CD4-positive, alpha-beta memory T cell (primary cell): ENCODE results near the gene CLTC. TPM values are rescaled to one million over a fixed set of nuclear protein-coding genes. Genes with fewer than 3 reads are reported as not detected.

Experiments
- CTCF ChIA-PET: fragments of 350-600 bp; sonication (Branson Sonifier 250); formaldehyde crosslinking; loops from one replicate; lab custom pipeline; 2021; ENCODE audit warnings: inconsistent platforms; ENCODE audit not compliant: partially characterized antibody; lab: Charles Lee
- POLR2A ChIA-PET: fragments of 350-600 bp; sonication (Branson Sonifier 250); formaldehyde crosslinking; loops from one replicate; lab custom pipeline; 2021; ENCODE audit not compliant: partially characterized antibody; lab: Charles Lee
- DNase-seq, 5 donors: peaks; one replicate each; pipeline versions ENCODE4 v3.0.0 to v3.0.0-alpha.2; 2020 to 2022; ENCODE audit warnings: mixed read lengths in 1 of 5
- H3K27ac ChIP-seq: one replicate; pipeline ENCODE4 v1.7.0; 2013; ENCODE audit warnings: low read depth, low read length
- H3K27me3 ChIP-seq: 2 replicates; pipeline ENCODE4 v1.7.0; 2013; ENCODE audit warnings: mild to moderate bottlenecking, low read length, moderate library complexity; ENCODE audit not compliant: insufficient read depth
- H3K36me3 ChIP-seq: 2 replicates; pipeline ENCODE4 v1.7.0; 2013; ENCODE audit warnings: mild to moderate bottlenecking, low read length, moderate library complexity; ENCODE audit not compliant: insufficient read depth
- H3K4me1 ChIP-seq: 2 replicates; pipeline ENCODE4 v1.7.0; 2013; ENCODE audit warnings: mild to moderate bottlenecking, low read length, moderate library complexity; ENCODE audit not compliant: insufficient read depth
- H3K4me3 ChIP-seq, 2 donors: one replicate each; pipeline ENCODE4 v1.7.0; 2013; ENCODE audit warnings: low read length in 2 of 2, mild to moderate bottlenecking in 1 of 2
- H3K9me3 ChIP-seq, 2 donors: one replicate each; pipeline ENCODE4 v1.7.0; 2013; ENCODE audit warnings: low read length in 2 of 2, control low read depth in 1 of 2; ENCODE audit not compliant: control insufficient read depth in 1 of 2
- H3K27ac Mint-ChIP-seq, 7 donors: one replicate each; pipeline ENCODE4 v1.8.0; 2020 to 2021; ENCODE audit warnings: mixed read lengths in 7 of 7, mild to moderate bottlenecking in 6 of 7, inconsistent platforms in 3 of 7, moderate library complexity in 3 of 7
- H3K27me3 Mint-ChIP-seq, 2 donors: one replicate each; pipeline ENCODE4 v1.8.0; 2020 to 2021; ENCODE audit warnings: mixed read lengths in 2 of 2
- H3K36me3 Mint-ChIP-seq, 2 donors: one replicate each; pipeline ENCODE4 v1.8.0; 2020 to 2021; ENCODE audit warnings: mixed read lengths in 2 of 2, inconsistent platforms in 1 of 2, mild to moderate bottlenecking in 1 of 2
- H3K4me1 Mint-ChIP-seq, 4 donors: one replicate each; pipeline ENCODE4 v1.8.0; 2020 to 2021; ENCODE audit warnings: mixed read lengths in 4 of 4, mild to moderate bottlenecking in 1 of 4
- H3K4me3 Mint-ChIP-seq, 8 donors: one replicate each; pipeline ENCODE4 v1.8.0; 2020 to 2021; ENCODE audit warnings: mixed read lengths in 8 of 8, mild to moderate bottlenecking in 7 of 8, moderate library complexity in 6 of 8, inconsistent platforms in 3 of 8
- H3K9me3 Mint-ChIP-seq, 8 donors: one replicate each; pipeline ENCODE4 v1.8.0; 2020 to 2021; ENCODE audit warnings: mixed read lengths in 8 of 8, mild to moderate bottlenecking in 5 of 8, inconsistent platforms in 3 of 8, moderate library complexity in 1 of 8
- intact Hi-C: fragments of 100-400 bp; cut with micrococcal nuclease; formaldehyde crosslinking; loops from one replicate; pipeline ENCODE4 v1.15.1; 2023
- polyA plus RNA-seq, 2 donors: library from polyadenylated mRNA; unstranded; fragments of 300-500 nt; fragmentation: Illumina TruSeq; gene quantifications; one replicate each; pipeline ENCODE4 v1.2.3, GENCODE V29; 2021
- total RNA-seq, 2 experiments: library from RNA; stranded (reverse); gene quantifications; one replicate each; pipeline ENCODE4 v1.2.3, GENCODE V29; 2021

CLTC gene
- total and polyA plus RNA-seq, 4 experiments from 2014 or later, result 27.0 to 118 (median 84.8) TPM

DNA sequence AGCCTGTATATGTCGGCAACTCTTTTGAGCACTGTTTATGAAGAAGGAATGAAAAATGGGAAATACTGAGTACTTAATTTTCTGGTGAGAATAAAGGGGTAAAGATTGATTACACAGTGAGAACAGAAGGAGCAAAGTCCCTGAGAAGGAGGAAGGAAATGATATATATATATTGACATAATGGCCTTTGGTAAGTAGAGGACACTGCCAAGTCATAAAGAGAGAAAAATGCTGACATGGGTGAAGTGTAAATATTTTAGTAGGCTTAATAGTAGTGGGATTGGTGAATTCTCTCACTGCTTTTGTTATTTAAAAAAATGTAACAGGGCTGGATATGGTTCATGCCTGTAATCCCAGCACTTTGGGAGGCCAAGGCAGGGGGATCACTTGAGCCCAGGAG lies 103.9 kb downstream of the CLTC start:
- no peaks in the 10 kb centered on the region for H3K9me3 Mint-ChIP-seq
- no peak overlapping the region for H3K4me3 ChIP-seq
- intact Hi-C loops, result no loop called here
- peaks cover 7% of the 10 kb centered on the region for H3K4me1 ChIP-seq
- no peaks in the 10 kb centered on the region for H3K36me3 ChIP-seq
- ChIA-PET POLR2A (no interaction called here), CTCF (no interaction called here)
- H3K27me3 Mint-ChIP-seq, result no peaks in the 10 kb centered on the region
- peaks cover 21 to 47% (median 30%) of the 10 kb centered on the region in 4 donors for H3K4me1 Mint-ChIP-seq
- no peak for DNase-seq
- H3K27ac ChIP-seq, result no peak overlapping the region
- H3K4me3 Mint-ChIP-seq, result no peak overlapping the region
- H3K36me3 Mint-ChIP-seq, result peaks cover 2 to 4% of the 10 kb centered on the region in 2 donors
- H3K27ac Mint-ChIP-seq, result peak overlapping the region in 1 of 7 donors; percentile 1
- no peaks in the 10 kb centered on the region for H3K9me3 ChIP-seq
- H3K27me3 ChIP-seq, result no peaks in the 10 kb centered on the region

DNA sequence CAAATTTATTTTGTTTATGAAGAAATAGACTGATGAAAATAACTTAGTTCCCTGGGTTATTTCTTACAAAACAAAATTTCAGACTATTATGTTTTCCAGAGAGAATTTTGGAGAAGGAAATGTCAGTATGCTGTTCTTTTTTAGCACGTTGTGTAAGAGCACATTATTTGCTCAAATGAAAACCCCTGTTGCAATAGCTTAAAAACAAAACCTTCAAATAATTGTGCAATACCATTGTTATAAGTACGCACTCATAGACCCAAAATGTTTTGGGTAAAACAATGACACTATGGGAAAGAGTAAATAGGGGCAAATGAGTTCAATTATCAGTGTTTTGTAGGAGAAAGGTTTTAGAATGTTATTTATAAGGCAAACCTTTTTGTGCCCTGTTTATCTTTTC lies 106.0 kb downstream of the CLTC start:
- peaks cover 26 to 53% (median 35%) of the 10 kb centered on the region in 4 donors for H3K4me1 Mint-ChIP-seq
- CTCF ChIA-PET, result interaction anchor here (0.9 kb wide), 1 partner anchor 9 kb away, joined by 3 read pairs; no protein-coding TSS in a partner anchor
- intact Hi-C loops, result no loop called here
- H3K27ac ChIP-seq, result no peak overlapping the region
- H3K9me3 ChIP-seq, result no peaks in the 10 kb centered on the region
- POLR2A ChIA-PET, result no interaction called here
- H3K4me3 Mint-ChIP-seq, result no peak overlapping the region
- H3K36me3 Mint-ChIP-seq, result no peaks in the 10 kb centered on the region
- no peaks in the 10 kb centered on the region for H3K27me3 Mint-ChIP-seq
- no peaks in the 10 kb centered on the region for H3K9me3 Mint-ChIP-seq
- DNase-seq, result no peak
- H3K4me1 ChIP-seq, result peaks cover 22% of the 10 kb centered on the region
- no peak overlapping the region for H3K27ac Mint-ChIP-seq
- H3K36me3 ChIP-seq, result no peaks in the 10 kb centered on the region
- H3K4me3 ChIP-seq, result no peak overlapping the region
- H3K27me3 ChIP-seq, result no peaks in the 10 kb centered on the region

DNA sequence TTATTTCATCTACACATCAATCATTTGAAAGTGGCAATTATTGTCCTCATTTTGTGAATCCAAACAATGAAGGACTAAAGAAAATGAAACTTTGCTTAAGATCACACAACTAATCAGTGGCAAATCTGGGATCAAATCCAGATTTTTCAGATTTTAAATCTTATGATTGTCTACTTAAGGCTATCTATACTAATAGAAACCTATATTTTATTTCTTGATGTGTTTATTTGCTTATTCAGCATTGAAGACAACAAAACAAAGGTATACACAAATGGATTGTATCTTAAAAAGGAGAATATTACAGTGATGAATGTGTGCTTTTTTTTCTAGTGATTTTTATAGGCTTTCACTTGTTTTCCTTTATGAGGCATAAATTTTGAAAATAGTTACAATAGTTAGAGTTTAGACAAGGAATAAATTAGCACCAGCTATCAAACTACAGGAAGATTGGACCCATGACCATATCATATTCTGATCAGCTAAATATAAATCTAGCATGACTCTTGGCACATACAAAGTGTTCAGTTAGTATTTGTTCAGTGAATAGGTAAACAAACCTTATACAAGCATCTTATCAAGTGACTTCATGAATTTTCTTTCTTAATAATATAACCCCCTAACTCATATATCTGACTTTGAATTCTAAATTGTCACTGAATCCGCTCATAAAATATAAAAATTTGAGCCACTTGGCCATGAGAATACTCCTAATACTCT lies 108.3 kb downstream of the CLTC start:
- Histone ChIP-seq H3K4me1 (peaks cover 22% of the 10 kb centered on the region), H3K4me3 (no peak overlapping the region), H3K9me3 (no peaks in the 10 kb centered on the region), H3K36me3 (no peaks in the 10 kb centered on the region), H3K27ac (no peak overlapping the region), H3K27me3 (no peaks in the 10 kb centered on the region)
- no peaks in the 10 kb centered on the region for H3K27me3 Mint-ChIP-seq
- CTCF ChIA-PET, result no interaction called here
- H3K27ac Mint-ChIP-seq, result no peak overlapping the region
- POLR2A ChIA-PET, result interaction anchor here (1.1 kb wide), 1 partner anchor 21 kb away, joined by 6 read pairs; the partner anchor contains the start of gene PTRH2
- H3K9me3 Mint-ChIP-seq, result no peaks in the 10 kb centered on the region
- no peak for DNase-seq
- intact Hi-C loops, result no loop called here
- H3K36me3 Mint-ChIP-seq, result peaks cover 0 to 6% of the 10 kb centered on the region in 2 donors
- peaks cover 19 to 46% (median 27%) of the 10 kb centered on the region in 4 donors for H3K4me1 Mint-ChIP-seq
- H3K4me3 Mint-ChIP-seq, result no peak overlapping the region

DNA sequence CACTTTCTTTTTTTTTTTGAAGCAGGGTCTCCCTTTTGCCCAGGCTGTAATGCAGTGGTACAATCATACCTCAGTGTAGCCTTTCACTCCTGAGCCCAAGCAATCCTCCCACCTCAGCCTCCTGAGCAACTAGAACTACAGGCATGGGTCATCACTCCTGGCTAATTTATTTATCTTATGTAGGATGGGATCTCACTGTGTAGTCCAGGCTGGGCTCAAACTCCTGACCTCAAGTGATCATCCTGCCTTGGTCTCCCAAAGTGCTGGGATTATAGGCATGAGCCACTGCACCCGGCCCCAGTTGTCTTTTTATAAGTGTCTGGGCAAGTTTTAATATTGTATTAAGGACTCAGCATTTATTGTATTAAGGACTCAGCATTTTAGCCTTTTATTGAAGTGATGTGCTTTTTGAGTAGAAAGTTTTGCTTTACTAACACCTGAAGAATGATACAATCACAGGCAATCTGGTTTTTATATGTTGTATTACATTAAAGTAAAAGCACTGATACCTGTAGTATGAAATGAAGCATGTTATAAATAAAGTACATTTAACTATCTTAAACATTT lies 110.7 kb downstream of the CLTC start:
- CTCF ChIA-PET, result no interaction called here
- no peaks in the 10 kb centered on the region for H3K27me3 Mint-ChIP-seq
- Histone ChIP-seq H3K27me3 (no peaks in the 10 kb centered on the region), H3K9me3 (no peaks in the 10 kb centered on the region), H3K4me3 (no peak overlapping the region), H3K4me1 (peaks cover 22% of the 10 kb centered on the region), H3K36me3 (peaks cover 7% of the 10 kb centered on the region), H3K27ac (no peak overlapping the region)
- intact Hi-C loops, result no loop called here
- no peak overlapping the region for H3K4me3 Mint-ChIP-seq
- H3K36me3 Mint-ChIP-seq, result peaks cover 9 to 18% of the 10 kb centered on the region in 2 donors
- H3K4me1 Mint-ChIP-seq, result peaks cover 15 to 37% (median 22%) of the 10 kb centered on the region in 4 donors
- H3K9me3 Mint-ChIP-seq, result no peaks in the 10 kb centered on the region
- H3K27ac Mint-ChIP-seq, result peak overlapping the region in 3 of 7 donors; percentile 26 to 52 (median 38)
- POLR2A ChIA-PET, result no interaction called here
- DNase-seq, result no peak

DNA sequence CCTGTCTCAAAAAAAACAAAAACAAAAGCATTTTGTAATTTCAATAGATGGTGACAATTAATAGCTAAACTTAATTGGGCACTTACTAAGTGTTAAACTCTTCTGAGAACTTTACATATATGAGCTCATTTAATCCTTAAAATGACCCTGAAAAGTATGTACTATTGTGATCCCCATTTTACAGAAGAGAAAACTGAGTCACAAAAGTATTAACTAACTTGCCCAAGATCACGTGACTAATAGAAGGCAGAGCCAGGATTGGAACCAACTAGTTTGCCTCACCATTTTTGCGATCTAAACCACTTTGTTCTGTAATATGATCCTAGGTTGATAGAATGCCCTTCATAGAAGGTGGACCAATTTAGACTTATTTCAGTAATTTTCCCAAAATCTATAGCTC lies 114.0 kb downstream of the CLTC start:
- Mint-ChIP-seq H3K9me3 (no peaks in the 10 kb centered on the region), H3K27ac (peak overlapping the region in 1 of 7 donors; percentile 51), H3K36me3 (peaks cover 17 to 30% of the 10 kb centered on the region in 2 donors), H3K4me3 (no peak overlapping the region), H3K27me3 (no peaks in the 10 kb centered on the region), H3K4me1 (peaks cover 9 to 19% (median 13%) of the 10 kb centered on the region in 4 donors)
- no peak overlapping the region for H3K27ac ChIP-seq
- no peaks in the 10 kb centered on the region for H3K9me3 ChIP-seq
- peaks cover 12% of the 10 kb centered on the region for H3K36me3 ChIP-seq
- ChIA-PET POLR2A (interaction anchor here (0.7 kb wide), 1 partner anchor 125 kb away, joined by 3 read pairs; no protein-coding TSS in a partner anchor), CTCF (interaction anchor here (1.2 to 1.5 kb wide), 3 partner anchors 8 to 15 kb away, joined by 3 to 4 read pairs (median 3); no protein-coding TSS in a partner anchor)
- no peaks in the 10 kb centered on the region for H3K27me3 ChIP-seq
- intact Hi-C loops, result no loop called here
- no peak overlapping the region for H3K4me3 ChIP-seq
- H3K4me1 ChIP-seq, result peaks cover 15% of the 10 kb centered on the region
- DNase-seq, result no peak

DNA sequence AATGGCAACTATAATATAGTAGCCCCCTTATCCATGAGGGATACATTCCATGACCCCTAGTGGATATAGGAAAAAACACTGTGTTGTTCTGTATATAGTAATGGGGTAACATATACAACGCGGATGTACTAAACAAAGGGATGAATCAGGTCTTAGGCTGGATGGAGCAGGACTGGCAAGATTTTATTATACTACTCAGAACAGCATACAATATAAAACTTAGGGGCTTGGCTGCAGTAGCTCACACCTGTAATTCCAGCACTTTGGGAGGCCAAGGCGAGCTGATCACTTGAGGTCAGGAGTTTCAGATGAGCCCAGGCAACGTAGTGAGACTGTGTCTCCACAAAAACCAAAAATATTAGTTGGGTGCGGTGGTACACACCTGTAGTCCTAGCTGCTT lies 114.5 kb downstream of the CLTC start:
- no peak overlapping the region for H3K4me3 ChIP-seq
- Mint-ChIP-seq H3K36me3 (peaks cover 17 to 30% of the 10 kb centered on the region in 2 donors), H3K4me1 (peaks cover 8 to 14% (median 10%) of the 10 kb centered on the region in 4 donors), H3K27me3 (no peaks in the 10 kb centered on the region), H3K27ac (no peak overlapping the region), H3K4me3 (no peak overlapping the region), H3K9me3 (no peaks in the 10 kb centered on the region)
- H3K27me3 ChIP-seq, result no peaks in the 10 kb centered on the region
- intact Hi-C loops, result no loop called here
- DNase-seq, result no peak
- H3K36me3 ChIP-seq, result peaks cover 12% of the 10 kb centered on the region
- ChIA-PET CTCF (interaction anchor here (1.2 to 1.5 kb wide), 3 partner anchors 9 to 15 kb away, joined by 3 to 4 read pairs (median 3); no protein-coding TSS in a partner anchor), POLR2A (interaction anchor here (0.7 kb wide), 1 partner anchor 125 kb away, joined by 3 read pairs; no protein-coding TSS in a partner anchor)
- H3K4me1 ChIP-seq, result peaks cover 10% of the 10 kb centered on the region
- no peak overlapping the region for H3K27ac ChIP-seq
- no peaks in the 10 kb centered on the region for H3K9me3 ChIP-seq

DNA sequence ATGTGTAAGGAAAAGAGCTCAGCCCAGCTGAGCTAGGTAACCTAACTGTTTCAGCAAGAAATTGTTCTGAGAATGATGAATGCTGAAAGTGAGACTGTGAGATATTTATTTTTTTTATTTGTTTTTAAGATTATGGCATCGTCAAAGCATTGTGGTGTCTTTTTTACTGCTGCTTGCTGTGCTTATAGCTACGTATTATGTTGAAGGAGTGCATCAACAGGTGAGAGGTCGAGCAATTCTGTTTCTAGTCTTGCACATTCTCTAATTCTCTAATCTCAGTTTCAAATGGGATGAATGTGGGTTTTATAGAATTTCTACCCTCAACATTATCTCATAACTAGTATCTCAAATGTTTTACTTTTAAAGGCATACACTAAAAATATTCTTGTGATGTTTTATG lies 117.6 kb downstream of the CLTC start:
- peaks cover 22 to 33% of the 10 kb centered on the region in 2 donors for H3K36me3 Mint-ChIP-seq
- POLR2A ChIA-PET, result no interaction called here
- H3K9me3 ChIP-seq, result no peaks in the 10 kb centered on the region

More for the DNA sequence above, 117.6 kb downstream of the CLTC start:
- Histone ChIP-seq H3K4me1 (no peaks in the 10 kb centered on the region), H3K27ac (no peak overlapping the region), H3K27me3 (no peaks in the 10 kb centered on the region), H3K4me3 (no peak overlapping the region), H3K36me3 (peaks cover 12% of the 10 kb centered on the region)
- Mint-ChIP-seq H3K27ac (no peak overlapping the region), H3K9me3 (no peaks in the 10 kb centered on the region), H3K4me1 (no peaks in the 10 kb centered on the region), H3K27me3 (no peaks in the 10 kb centered on the region), H3K4me3 (no peak overlapping the region)
- intact Hi-C loops, result no loop called here
- no peak for DNase-seq
- CTCF ChIA-PET, result no interaction called here
